ENCODE results near the gene MRPL3. TPM values are rescaled to one million over a fixed set of nuclear protein-coding genes. Genes with fewer than 3 reads are reported as not detected.

Gene MRPL3
- total RNA-seq, 1 experiment from 2014 or later = 142 TPM

GRCh38 chr3:131532645-131533044 lies 29.9 kb upstream of the MRPL3 start:
- Histone ChIP-seq H2AFZ (ENCODE audit: low read depth, low read length, poor library complexity, severe bottlenecking) (no peak overlapping the region), H3K36me3 (ENCODE audit: control insufficient read depth in 1 of 2, insufficient read depth in 2 of 2, low read length in 2 of 2) (no peaks in the 10 kb centered on the region), H3K27ac (ENCODE audit: low read depth, low read length) (no peak overlapping the region), H3K9me2 (ENCODE audit: insufficient read depth) (no peaks in the 10 kb centered on the region), H3K79me2 (ENCODE audit: insufficient read depth, low read length) (no peaks in the 10 kb centered on the region), H3K9ac (ENCODE audit: low read length) (no peak overlapping the region), H3K4me1 (ENCODE audit: control insufficient read depth in 1 of 2, insufficient read depth in 2 of 2, low read length in 2 of 2) (no peaks in the 10 kb centered on the region), H3K4me3 (replicated peaks in 1 of 2; ENCODE audit: low read depth in 1 of 2, low read length in 2 of 2) (no peak overlapping the region), H3K27me3 (ENCODE audit: insufficient read depth, low read length) (peaks cover 28% of the 10 kb centered on the region), H3K4me2 (ENCODE audit: low read length) (no peak overlapping the region), H4K20me1 (ENCODE audit: insufficient read depth) (no peaks in the 10 kb centered on the region), H3K9me3 (ENCODE audit: control insufficient read depth in 1 of 2, insufficient read depth in 1 of 2, low read depth in 1 of 2, low read length in 2 of 2) (no peaks in the 10 kb centered on the region)
- ChIA-PET RAD21 (ENCODE audit: low non-redundant PET in 1 of 2, low total read pairs in 2 of 2, uncharacterized antibody in 2 of 2, unreplicated experiment in 2 of 2) (no interaction called here), CTCF (no interaction called here), POLR2A (no interaction called here)
- intact Hi-C loops (cut with micrococcal nuclease) = no loop called here
- TF ChIP-seq RAD21 (IDR thresholded peaks at IDR 0.05; ENCODE audit: low read depth) (no peak), POLR2A (IDR thresholded peaks at IDR 0.05; ENCODE audit: borderline replicate concordance, extremely low read depth, insufficient read depth, insufficient read length) (no peak), SP1 (IDR thresholded peaks at IDR 0.05; ENCODE audit: low read depth) (no peak), EZH2 (IDR thresholded peaks at IDR 0.05) (no peak), FOSL1 (IDR thresholded peaks at IDR 0.05; ENCODE audit: low read depth) (no peak), JUND (IDR thresholded peaks at IDR 0.05) (no peak), ZNF274 (IDR thresholded peaks at IDR 0.05; ENCODE audit: low read depth, low read length) (no peak), CBX3 (IDR thresholded peaks at IDR 0.05; ENCODE audit: low read depth) (no peak), ZBTB33 (IDR thresholded peaks at IDR 0.05; ENCODE audit: extremely low read depth, insufficient replicate concordance, low read length) (no peak), TCF7L2 (IDR thresholded peaks at IDR 0.05; ENCODE audit: borderline replicate concordance, extremely low read depth, insufficient read depth, insufficient read length) (no peak), MAX (IDR thresholded peaks at IDR 0.05) (no peak)
- ATAC-seq (no peak), DNase-seq (ENCODE audit: low read depth, low spot score) (no peak)
- BruUV-seq (replicated peaks) = no TSS peak

Measured in HCT116 (cell line).